Endothelial cell (in vitro differentiated cells): ENCODE data around the gene MARCHF10. TPM values are rescaled to one million over a fixed set of nuclear protein-coding genes. Genes with fewer than 3 reads are reported as not detected.

Experiments
- DNase-seq: peaks from one replicate; pipeline ENCODE4 v3.0.0; 2021; ENCODE audit warnings: low spot score
- H3K27ac Mint-ChIP-seq: one replicate; pipeline ENCODE4 v1.8.0; 2021; ENCODE audit warnings: mixed read lengths, inconsistent platforms; ENCODE audit not compliant: unreplicated experiment
- H3K27me3 Mint-ChIP-seq: one replicate; pipeline ENCODE4 v1.8.0; 2021; ENCODE audit warnings: mild to moderate bottlenecking, moderate library complexity, mixed read lengths, inconsistent platforms; ENCODE audit not compliant: unreplicated experiment
- H3K36me3 Mint-ChIP-seq: one replicate; pipeline ENCODE4 v1.8.0; 2021; ENCODE audit warnings: mild to moderate bottlenecking, low read depth, mixed read lengths, inconsistent platforms; ENCODE audit not compliant: unreplicated experiment
- H3K4me1 Mint-ChIP-seq: one replicate; pipeline ENCODE4 v1.8.0; 2021; ENCODE audit warnings: mild to moderate bottlenecking, mixed read lengths, inconsistent platforms; ENCODE audit not compliant: unreplicated experiment
- H3K4me3 Mint-ChIP-seq: one replicate; pipeline ENCODE4 v1.8.0; 2021; ENCODE audit warnings: mild to moderate bottlenecking, mixed read lengths, inconsistent platforms; ENCODE audit not compliant: unreplicated experiment
- H3K9me3 Mint-ChIP-seq: one replicate; pipeline ENCODE4 v1.8.0; 2021; ENCODE audit warnings: mixed read lengths, inconsistent platforms; ENCODE audit not compliant: unreplicated experiment
- total RNA-seq: library from RNA; stranded (reverse); fragmentation: NEBNext Ultra II Directional; extraction: Animal tissue kit (Norgen Biotek cat#: 25700); gene quantifications from one replicate; pipeline ENCODE4 v1.2.1, GENCODE V29; 2021; ENCODE audit not compliant: unreplicated experiment
- TF ChIP-seq, protein P1 (sequence below): fragments of 200-600 bp; sonication (generic); IDR thresholded peaks from one replicate; pipeline ENCODE4 v1.5.0; 2021; ENCODE audit warnings: antibody characterized with exemption; ENCODE audit not compliant: unreplicated experiment

Gene MARCHF10
- total RNA-seq, 1 donor from 2014 or later: not detected

DNA sequence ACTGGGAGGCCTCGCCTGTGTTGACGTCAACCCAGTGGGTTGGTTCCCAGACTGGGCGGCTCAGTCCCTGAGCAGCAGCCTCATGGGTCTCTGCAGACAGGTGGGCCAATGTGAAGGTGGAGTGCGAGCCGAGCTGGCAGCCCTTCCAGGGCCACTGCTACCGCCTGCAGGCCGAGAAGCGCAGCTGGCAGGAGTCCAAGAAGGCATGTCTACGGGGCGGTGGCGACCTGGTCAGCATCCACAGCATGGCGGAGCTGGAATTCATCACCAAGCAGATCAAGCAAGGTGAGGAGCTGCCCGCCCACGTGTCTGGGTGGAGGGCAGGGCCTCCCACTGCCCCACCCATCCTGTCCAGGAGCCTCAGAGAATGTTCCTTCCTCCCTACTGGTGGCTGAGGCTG, 136.6 kb downstream of the MARCHF10 start:
- Mint-ChIP-seq H3K27me3 (peaks cover 6% of the 10 kb centered on the region), H3K27ac (no peak overlapping the region), H3K36me3 (peaks cover 7% of the 10 kb centered on the region), H3K4me1 (peaks cover 2% of the 10 kb centered on the region), H3K9me3 (no peaks in the 10 kb centered on the region), H3K4me3 (no peak overlapping the region)
- TF ChIP-seq, protein P1, sequence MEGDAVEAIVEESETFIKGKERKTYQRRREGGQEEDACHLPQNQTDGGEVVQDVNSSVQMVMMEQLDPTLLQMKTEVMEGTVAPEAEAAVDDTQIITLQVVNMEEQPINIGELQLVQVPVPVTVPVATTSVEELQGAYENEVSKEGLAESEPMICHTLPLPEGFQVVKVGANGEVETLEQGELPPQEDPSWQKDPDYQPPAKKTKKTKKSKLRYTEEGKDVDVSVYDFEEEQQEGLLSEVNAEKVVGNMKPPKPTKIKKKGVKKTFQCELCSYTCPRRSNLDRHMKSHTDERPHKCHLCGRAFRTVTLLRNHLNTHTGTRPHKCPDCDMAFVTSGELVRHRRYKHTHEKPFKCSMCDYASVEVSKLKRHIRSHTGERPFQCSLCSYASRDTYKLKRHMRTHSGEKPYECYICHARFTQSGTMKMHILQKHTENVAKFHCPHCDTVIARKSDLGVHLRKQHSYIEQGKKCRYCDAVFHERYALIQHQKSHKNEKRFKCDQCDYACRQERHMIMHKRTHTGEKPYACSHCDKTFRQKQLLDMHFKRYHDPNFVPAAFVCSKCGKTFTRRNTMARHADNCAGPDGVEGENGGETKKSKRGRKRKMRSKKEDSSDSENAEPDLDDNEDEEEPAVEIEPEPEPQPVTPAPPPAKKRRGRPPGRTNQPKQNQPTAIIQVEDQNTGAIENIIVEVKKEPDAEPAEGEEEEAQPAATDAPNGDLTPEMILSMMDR: no peak
- no peak for DNase-seq

- no peak overlapping the region for H3K4me3 Mint-ChIP-seq
- H3K9me3 Mint-ChIP-seq: no peaks in the 10 kb centered on the region
- H3K4me1 Mint-ChIP-seq: peaks cover 2% of the 10 kb centered on the region
- TF ChIP-seq, protein P1: no peak
- peaks cover 6% of the 10 kb centered on the region for H3K27me3 Mint-ChIP-seq
- peaks cover 5% of the 10 kb centered on the region for H3K36me3 Mint-ChIP-seq
- H3K27ac Mint-ChIP-seq: no peak overlapping the region
- DNase-seq: no peak
Observed at GRCh38 chr17:62670202-62670821, 137.8 kb downstream of the MARCHF10 start.

DNA sequence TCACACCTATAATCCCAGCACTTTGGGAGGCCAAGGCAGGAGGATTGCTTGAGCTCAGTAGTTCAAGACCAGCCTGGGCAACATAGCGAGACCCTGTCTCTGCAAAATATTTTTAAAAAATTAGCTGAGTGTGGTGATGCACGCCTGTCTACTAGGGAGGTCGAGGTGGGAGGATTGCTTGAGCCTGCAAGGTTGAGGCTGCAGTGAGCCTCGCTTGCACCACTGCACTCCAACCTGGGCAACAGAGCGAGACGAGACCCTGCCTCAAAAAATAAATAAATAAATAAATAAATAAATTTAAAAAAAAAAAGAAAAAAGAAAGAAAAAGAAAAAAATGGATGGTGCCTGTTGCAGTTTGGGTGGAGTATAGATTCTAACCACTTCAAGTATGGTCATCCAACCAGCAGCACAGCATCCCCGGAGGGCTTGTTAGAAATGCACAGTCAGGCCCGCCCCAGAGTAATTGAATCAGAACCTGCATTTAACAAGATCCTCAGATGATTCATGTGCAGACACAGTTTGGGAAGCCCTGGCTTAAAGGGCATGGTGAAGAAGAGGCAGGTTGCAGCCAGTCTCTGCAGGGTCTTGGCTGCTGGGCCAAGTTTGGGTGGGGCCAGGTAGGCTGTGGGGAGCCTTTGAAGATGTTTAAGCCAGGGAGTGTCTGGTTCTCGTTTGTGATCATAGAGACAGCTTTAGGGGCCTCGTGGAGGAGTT, 139.9 kb downstream of the MARCHF10 start:
- Mint-ChIP-seq H3K36me3 (peaks cover 5% of the 10 kb centered on the region), H3K4me3 (no peak overlapping the region), H3K9me3 (no peaks in the 10 kb centered on the region), H3K27me3 (peaks cover 3% of the 10 kb centered on the region), H3K27ac (no peak overlapping the region), H3K4me1 (peaks cover 2% of the 10 kb centered on the region)
- DNase-seq: no peak
- TF ChIP-seq, protein P1: no peak

- peaks cover 5% of the 10 kb centered on the region for H3K36me3 Mint-ChIP-seq
- H3K27ac Mint-ChIP-seq: no peak overlapping the region
- peaks cover 3% of the 10 kb centered on the region for H3K27me3 Mint-ChIP-seq
- peaks cover 2% of the 10 kb centered on the region for H3K4me1 Mint-ChIP-seq
- H3K4me3 Mint-ChIP-seq: no peak overlapping the region
- TF ChIP-seq, protein P1: no peak
- no peak for DNase-seq
- H3K9me3 Mint-ChIP-seq: no peaks in the 10 kb centered on the region
Observed at GRCh38 chr17:62666801-62667591, 141.1 kb downstream of the MARCHF10 start.
